ENCODE data around the gene YY1. TPM values are rescaled to one million over a fixed set of nuclear protein-coding genes. Genes with fewer than 3 reads are reported as not detected.

YY1 gene
- total and polyA plus RNA-seq, 2 donors from 2014 or later, result 34.2 to 60.4 TPM

GRCh38 chr14:100298551-100299237 lies 59.8 kb downstream of the YY1 start:
- intact Hi-C loops (cut with DNase I), result no loop called here
- Histone ChIP-seq H3K4me3 (ENCODE audit: low read length in 3 of 3) (no peak overlapping the region), H3K4me1 (ENCODE audit: control insufficient read depth in 2 of 3, insufficient read depth in 2 of 3, low read depth in 1 of 3, low read length in 3 of 3) (peaks cover 0 to 25% (median 14%) of the 10 kb centered on the region in 3 donors), H3K27ac (ENCODE audit: low read depth in 2 of 2, low read length in 2 of 2) (no peak overlapping the region), H3K9me3 (ENCODE audit: control insufficient read depth in 2 of 3, insufficient read depth in 1 of 3, low read length in 3 of 3) (no peaks in the 10 kb centered on the region), H3K36me3 (ENCODE audit: control insufficient read depth in 2 of 3, insufficient read depth in 3 of 3, low read length in 3 of 3) (no peaks in the 10 kb centered on the region), H3K9ac (ENCODE audit: low read length in 3 of 3) (no peak overlapping the region), H3K27me3 (ENCODE audit: control insufficient read depth, insufficient read depth, low read length) (no peaks in the 10 kb centered on the region)
- peak in 2 of 5 donors; percentile 30 to 59 for DNase-seq
- TF ChIP-seq CTCF (IDR thresholded peaks at IDR 0.05; ENCODE audit: borderline replicate concordance, extremely low read depth, insufficient read depth), result no peak
- FAIRE-seq, result no peak

GRCh38 chr14:100299238-100299560 lies 60.3 kb downstream of the YY1 start:
- no peak for FAIRE-seq
- TF ChIP-seq CTCF (IDR thresholded peaks at IDR 0.05; ENCODE audit: borderline replicate concordance, extremely low read depth, insufficient read depth), result no peak
- peak in 1 of 5 donors; percentile 26 for DNase-seq
- intact Hi-C loops (cut with DNase I), result no loop called here
- Histone ChIP-seq H3K9ac (ENCODE audit: low read length in 3 of 3) (no peak overlapping the region), H3K4me3 (ENCODE audit: low read length in 3 of 3) (no peak overlapping the region), H3K27me3 (ENCODE audit: control insufficient read depth, insufficient read depth, low read length) (no peaks in the 10 kb centered on the region), H3K4me1 (ENCODE audit: control insufficient read depth in 2 of 3, insufficient read depth in 2 of 3, low read depth in 1 of 3, low read length in 3 of 3) (peaks cover 0 to 26% (median 13%) of the 10 kb centered on the region in 3 donors), H3K9me3 (ENCODE audit: control insufficient read depth in 2 of 3, insufficient read depth in 1 of 3, low read length in 3 of 3) (no peaks in the 10 kb centered on the region), H3K27ac (ENCODE audit: low read depth in 2 of 2, low read length in 2 of 2) (no peak overlapping the region), H3K36me3 (ENCODE audit: control insufficient read depth in 2 of 3, insufficient read depth in 3 of 3, low read length in 3 of 3) (no peaks in the 10 kb centered on the region)

GRCh38 chr14:100302616-100303015 lies 63.7 kb downstream of the YY1 start:
- FAIRE-seq (no peak), DNase-seq (peak in 1 of 5 donors; percentile 29)
- peaks cover 0 to 26% (median 5%) of the 10 kb centered on the region in 3 donors for H3K4me1 ChIP-seq (ENCODE audit: control insufficient read depth in 2 of 3, insufficient read depth in 2 of 3, low read depth in 1 of 3, low read length in 3 of 3)
- TF ChIP-seq CTCF (IDR thresholded peaks at IDR 0.05; ENCODE audit: borderline replicate concordance, extremely low read depth, insufficient read depth), result no peak
- intact Hi-C loops (cut with DNase I), result no loop called here
- no peak overlapping the region for H3K4me3 ChIP-seq (ENCODE audit: low read length in 3 of 3)
- no peaks in the 10 kb centered on the region for H3K27me3 ChIP-seq (ENCODE audit: control insufficient read depth, insufficient read depth, low read length)
- H3K27ac ChIP-seq (ENCODE audit: low read depth in 2 of 2, low read length in 2 of 2), result no peak overlapping the region
- H3K36me3 ChIP-seq (ENCODE audit: control insufficient read depth in 2 of 3, insufficient read depth in 3 of 3, low read length in 3 of 3), result no peaks in the 10 kb centered on the region
- H3K9me3 ChIP-seq (ENCODE audit: control insufficient read depth in 2 of 3, insufficient read depth in 1 of 3, low read length in 3 of 3), result no peaks in the 10 kb centered on the region
- no peak overlapping the region for H3K9ac ChIP-seq (ENCODE audit: low read length in 3 of 3)

GRCh38 chr14:100303179-100303578 lies 64.2 kb downstream of the YY1 start:
- Histone ChIP-seq H3K9me3 (ENCODE audit: control insufficient read depth in 2 of 3, insufficient read depth in 1 of 3, low read length in 3 of 3) (no peaks in the 10 kb centered on the region), H3K9ac (ENCODE audit: low read length in 3 of 3) (no peak overlapping the region), H3K4me3 (ENCODE audit: low read length in 3 of 3) (no peak overlapping the region), H3K27me3 (ENCODE audit: control insufficient read depth, insufficient read depth, low read length) (no peaks in the 10 kb centered on the region), H3K27ac (ENCODE audit: low read depth in 2 of 2, low read length in 2 of 2) (no peak overlapping the region), H3K4me1 (ENCODE audit: control insufficient read depth in 2 of 3, insufficient read depth in 2 of 3, low read depth in 1 of 3, low read length in 3 of 3) (peaks cover 0 to 28% (median under 1%) of the 10 kb centered on the region in 3 donors), H3K36me3 (ENCODE audit: control insufficient read depth in 2 of 3, insufficient read depth in 3 of 3, low read length in 3 of 3) (no peaks in the 10 kb centered on the region)
- intact Hi-C loops (cut with DNase I), result no loop called here
- FAIRE-seq, result no peak
- peak; percentile 22 for TF ChIP-seq CTCF (IDR thresholded peaks at IDR 0.05; ENCODE audit: borderline replicate concordance, extremely low read depth, insufficient read depth)
- no peak for DNase-seq
